Measurements from ENCODE around the gene LCAT.
"Not testable (repeated sequence)": the region's sequence is repeated elsewhere in the genome, so short reads cannot be mapped to it uniquely, and the experiment has no call there.

LCAT gene

GRCh38 chr16:67941469-67942199 lies 2.3 kb downstream of the LCAT start:
- TF ChIP-seq Cebpa-rat (IDR thresholded peaks at IDR 0.05), result no peak
- H3K4me1 ChIP-seq, result peaks cover 31 to 58% (median 45%) of the 10 kb centered on the region in 10 experiments
- H4K20me1 ChIP-seq, result peaks cover 0 to 37% (median 0%) of the 10 kb centered on the region in 11 experiments; a peak in 7 of 22 replicates
- no peaks in the 10 kb centered on the region for H3K9me3 ChIP-seq (replicated peaks in 1 of 11)
- H3K36me3 ChIP-seq, result peaks cover 11 to 61% (median 39%) of the 10 kb centered on the region in 11 experiments; a peak in 21 of 22 replicates
- 0 out of 22 replicates have a peak overlapping the region, but pooled peaks of 1 of the 11 experiments have one; percentile 7 for H3K27ac ChIP-seq
- no peak overlapping the region; a peak in 1 of 22 replicates for H3K9ac ChIP-seq
- no peaks in the 10 kb centered on the region for H3K27me3 ChIP-seq
- peak overlapping the region; percentile 8 to 58 (median 40); a peak in 19 of 22 replicates for H3K4me2 ChIP-seq
- no peak overlapping the region for H3K4me3 ChIP-seq

- Histone ChIP-seq H3K27me3 (no peaks in the 10 kb centered on the region), H3K9me3 (replicated peaks in 1 of 11) (no peaks in the 10 kb centered on the region), H3K4me1 (peaks cover 32 to 54% (median 43%) of the 10 kb centered on the region in 10 experiments), H3K4me3 (no peak overlapping the region), H3K9ac (peak overlapping the region in 1 of 11 experiments; percentile 18; a peak in 1 of 22 replicates), H3K27ac (no peak overlapping the region), H4K20me1 (peaks cover 0 to 33% (median under 1%) of the 10 kb centered on the region in 11 experiments; a peak in 12 of 22 replicates), H3K36me3 (peaks cover 3 to 50% (median 28%) of the 10 kb centered on the region in 11 experiments; a peak in 20 of 22 replicates), H3K4me2 (peak overlapping the region; percentile 10 to 60 (median 52); a peak in 19 of 22 replicates)
- TF ChIP-seq Cebpa-rat (IDR thresholded peaks at IDR 0.05), result no peak
Observed at GRCh38 chr16:67940446-67941089, 3.4 kb downstream of the LCAT start.

GRCh38 chr16:67939507-67940445 lies 4.1 kb downstream of the LCAT start:
- TF ChIP-seq Cebpa-rat (IDR thresholded peaks at IDR 0.05), result no peak
- H3K27me3 ChIP-seq, result no peaks in the 10 kb centered on the region
- H3K4me2 ChIP-seq, result peak overlapping the region; percentile 10 to 60 (median 52); a peak in 20 of 22 replicates
- peak overlapping the region in 3 of 11 experiments; percentile 18 to 22 (median 18); a peak in 3 of 22 replicates for H3K9ac ChIP-seq
- no peak overlapping the region for H3K4me3 ChIP-seq
- H4K20me1 ChIP-seq, result peaks cover 7 to 38% (median 9%) of the 10 kb centered on the region in 11 experiments; a peak in 21 of 22 replicates
- H3K27ac ChIP-seq, result no peak overlapping the region
- H3K4me1 ChIP-seq, result peaks cover 40 to 62% (median 51%) of the 10 kb centered on the region in 10 experiments
- no peaks in the 10 kb centered on the region for H3K9me3 ChIP-seq (replicated peaks in 1 of 11)
- peaks cover 6 to 49% (median 27%) of the 10 kb centered on the region in 11 experiments; a peak in 21 of 22 replicates for H3K36me3 ChIP-seq

- H3K27me3 ChIP-seq; H3K9me3 ChIP-seq (replicated peaks in 1 of 11): not testable (repeated sequence)
- peaks cover 47 to 74% (median 58%) of the 10 kb centered on the region in 10 experiments for H3K4me1 ChIP-seq
- peaks cover 19 to 38% (median 25%) of the 10 kb centered on the region in 11 experiments for H4K20me1 ChIP-seq
- peaks cover 22 to 49% (median 32%) of the 10 kb centered on the region in 11 experiments for H3K36me3 ChIP-seq
- H3K9ac ChIP-seq, result peak overlapping the region in 1 of 11 experiments; percentile 90; a peak in 3 of 22 replicates
- peak overlapping the region in 8 of 11 experiments; percentile 92 to 98 (median 96); a peak in 13 of 22 replicates for H3K27ac ChIP-seq
- peak overlapping the region; percentile 75 to 96 (median 94) for H3K4me2 ChIP-seq
- peak overlapping the region in 4 of 10 experiments; percentile 85 to 93 (median 90); a peak in 5 of 20 replicates for H3K4me3 ChIP-seq
Observed at GRCh38 chr16:67937713-67938112, 6.2 kb downstream of the LCAT start.

- peaks cover 28 to 49% (median 34%) of the 10 kb centered on the region in 11 experiments for H3K36me3 ChIP-seq
- H3K27me3 ChIP-seq, result no peaks in the 10 kb centered on the region
- peak overlapping the region; percentile 89 to 98 (median 93) for H3K9ac ChIP-seq
- H4K20me1 ChIP-seq, result peaks cover 19 to 39% (median 31%) of the 10 kb centered on the region in 11 experiments
- H3K4me3 ChIP-seq, result peak overlapping the region; percentile 73 to 97 (median 90)
- peaks cover 47 to 68% (median 54%) of the 10 kb centered on the region in 10 experiments for H3K4me1 ChIP-seq
- no peaks in the 10 kb centered on the region for H3K9me3 ChIP-seq (replicated peaks in 1 of 11)
- peak overlapping the region; percentile 75 to 96 (median 94) for H3K4me2 ChIP-seq
- TF ChIP-seq Cebpa-rat (IDR thresholded peaks at IDR 0.05), result no peak
- H3K27ac ChIP-seq, result peak overlapping the region; percentile 81 to 98 (median 94); a peak in 21 of 22 replicates
Observed at GRCh38 chr16:67936880-67937605, 6.9 kb downstream of the LCAT start.

GRCh38 chr16:67936124-67936879 lies 7.6 kb downstream of the LCAT start, which contains the start of gene PSMB10:
Gene PSMB10, minus strand, starts transcription at chr16:67936850. Its CDS starts 101 bp downstream, at chr16:67936749.
- Histone ChIP-seq H3K4me2 (peak within 1 kb of the TSS; percentile 75 to 96 (median 94)), H3K27ac (peak within 1 kb of the TSS; percentile 81 to 98 (median 94)), H3K27me3 (no peaks in the 10 kb centered on the region), H3K4me1 (peaks cover 40 to 60% (median 47%) of the 10 kb centered on the region in 10 experiments), H3K4me3 (peak within 1 kb of the TSS; percentile 73 to 97 (median 90)), H3K9me3 (replicated peaks in 1 of 11) (no peaks in the 10 kb centered on the region), H3K36me3 (peaks cover 32 to 57% (median 41%) of the 10 kb centered on the region in 11 experiments), H3K9ac (peak within 1 kb of the TSS; percentile 89 to 98 (median 93)), H4K20me1 (peaks cover 19 to 43% (median 38%) of the 10 kb centered on the region in 11 experiments)
- TF ChIP-seq Cebpa-rat (IDR thresholded peaks at IDR 0.05), result no peak
